Progenitor cell of endocrine pancreas (in vitro differentiated cells): Measurements from ENCODE around the gene FAM83B. TPM values are rescaled to one million over a fixed set of nuclear protein-coding genes. Genes with fewer than 3 reads are reported as not detected.

Experiments used
- DNase-seq: peaks from one replicate; pipeline ENCODE4 v3.0.0; 2021; ENCODE audit warnings: low spot score; ENCODE audit not compliant: unreplicated experiment
- H3K27ac Mint-ChIP-seq: 2 replicates; pipeline ENCODE4 v1.8.0; 2021; ENCODE audit warnings: mild to moderate bottlenecking, moderate library complexity, mixed read lengths
- H3K27me3 Mint-ChIP-seq: 2 replicates; pipeline ENCODE4 v1.8.0; 2021; ENCODE audit warnings: mixed read lengths
- H3K36me3 Mint-ChIP-seq: 2 replicates; pipeline ENCODE4 v1.8.0; 2022; ENCODE audit warnings: mixed read lengths; ENCODE audit not compliant: insufficient read depth
- H3K4me1 Mint-ChIP-seq: 2 replicates; pipeline ENCODE4 v1.8.0; 2021; ENCODE audit warnings: low read depth, mixed read lengths
- H3K4me3 Mint-ChIP-seq: 2 replicates; pipeline ENCODE4 v1.8.0; 2021; ENCODE audit warnings: low read depth, mild to moderate bottlenecking, moderate library complexity, mixed read lengths
- H3K9me3 Mint-ChIP-seq: 2 replicates; pipeline ENCODE4 v1.8.0; 2021; ENCODE audit warnings: low read depth, mixed read lengths
- CTCF ChIP-seq: fragments of 200-600 bp; sonication (generic); IDR thresholded peaks from one replicate; pipeline ENCODE4 v1.5.0; 2021; ENCODE audit warnings: antibody characterized with exemption, mild to moderate bottlenecking; ENCODE audit not compliant: unreplicated experiment
- total RNA-seq: library from RNA; stranded (reverse); gene quantifications from 2 replicates; pipeline ENCODE4 v1.2.1, GENCODE V29; 2021

FAM83B gene
- total RNA-seq, 1 donor from 2014 or later = 17.4 TPM

GRCh38 chr6:54861905-54862616 lies 15.5 kb downstream of the FAM83B start:
- TF ChIP-seq CTCF = no peak
- peaks cover 3% of the 10 kb centered on the region for H3K9me3 Mint-ChIP-seq
- DNase-seq = no peak
- H3K27me3 Mint-ChIP-seq = no peaks in the 10 kb centered on the region
- H3K4me3 Mint-ChIP-seq = no peak overlapping the region
- peak overlapping the region; percentile 44 for H3K27ac Mint-ChIP-seq
- H3K36me3 Mint-ChIP-seq = peaks cover 6% of the 10 kb centered on the region
- peaks cover 24% of the 10 kb centered on the region for H3K4me1 Mint-ChIP-seq

GRCh38 chr6:54864272-54864671 lies 17.7 kb downstream of the FAM83B start:
- H3K9me3 Mint-ChIP-seq = peaks cover 3% of the 10 kb centered on the region
- no peak for DNase-seq
- no peak overlapping the region for H3K27ac Mint-ChIP-seq
- H3K36me3 Mint-ChIP-seq = peaks cover 3% of the 10 kb centered on the region
- no peaks in the 10 kb centered on the region for H3K27me3 Mint-ChIP-seq
- no peak overlapping the region for H3K4me3 Mint-ChIP-seq
- no peak for TF ChIP-seq CTCF
- H3K4me1 Mint-ChIP-seq = peaks cover 21% of the 10 kb centered on the region

GRCh38 chr6:54865091-54865631 lies 18.6 kb downstream of the FAM83B start:
- TF ChIP-seq CTCF = no peak
- H3K36me3 Mint-ChIP-seq = peaks cover 3% of the 10 kb centered on the region
- peaks cover 21% of the 10 kb centered on the region for H3K4me1 Mint-ChIP-seq

GRCh38 chr6:54868556-54868955 lies 22.0 kb downstream of the FAM83B start:
- no peak for TF ChIP-seq CTCF
- no peaks in the 10 kb centered on the region for H3K9me3 Mint-ChIP-seq
- DNase-seq = no peak
- no peak overlapping the region for H3K4me3 Mint-ChIP-seq
- no peaks in the 10 kb centered on the region for H3K36me3 Mint-ChIP-seq
- no peaks in the 10 kb centered on the region for H3K27me3 Mint-ChIP-seq
- no peak overlapping the region for H3K27ac Mint-ChIP-seq
- H3K4me1 Mint-ChIP-seq = peaks cover 12% of the 10 kb centered on the region

More at GRCh38 chr6:54865091-54865631, 18.6 kb downstream of the FAM83B start:
- no peak overlapping the region for H3K4me3 Mint-ChIP-seq
- no peak overlapping the region for H3K27ac Mint-ChIP-seq
- DNase-seq = no peak
- no peaks in the 10 kb centered on the region for H3K27me3 Mint-ChIP-seq
- H3K9me3 Mint-ChIP-seq = peaks cover 3% of the 10 kb centered on the region

GRCh38 chr6:54873599-54873998 lies 27.0 kb downstream of the FAM83B start:
- peaks cover 3% of the 10 kb centered on the region for H3K9me3 Mint-ChIP-seq
- DNase-seq = no peak
- no peak for TF ChIP-seq CTCF
- no peak overlapping the region for H3K4me3 Mint-ChIP-seq
- H3K4me1 Mint-ChIP-seq = peaks cover 16% of the 10 kb centered on the region
- H3K27ac Mint-ChIP-seq = no peak overlapping the region
- no peaks in the 10 kb centered on the region for H3K27me3 Mint-ChIP-seq
- H3K36me3 Mint-ChIP-seq = peaks cover 1% of the 10 kb centered on the region
